ENCODE measurements around the gene FAM210A.

DNA sequence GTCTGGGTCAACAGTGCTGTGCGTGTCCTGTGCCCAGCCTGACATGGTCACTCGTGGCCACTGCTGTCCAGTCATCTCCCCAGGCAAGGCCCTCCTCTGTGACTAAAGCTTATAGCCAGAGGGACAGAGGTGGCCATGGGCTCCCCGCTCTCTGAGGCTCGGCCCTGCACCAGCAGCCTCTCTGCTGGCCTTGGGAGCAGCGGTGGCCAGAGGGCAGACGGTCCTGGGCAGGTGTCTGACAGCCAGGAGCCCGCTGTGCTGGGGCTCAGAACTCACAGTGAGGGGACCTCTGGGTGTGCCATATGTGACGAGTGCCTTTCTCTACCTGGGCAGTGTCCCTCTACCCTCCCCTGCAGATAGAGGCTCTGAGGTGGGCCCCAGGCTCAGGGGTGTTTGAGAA, 98.7 kb downstream of the FAM210A start:
- TF ChIP-seq, protein P1, sequence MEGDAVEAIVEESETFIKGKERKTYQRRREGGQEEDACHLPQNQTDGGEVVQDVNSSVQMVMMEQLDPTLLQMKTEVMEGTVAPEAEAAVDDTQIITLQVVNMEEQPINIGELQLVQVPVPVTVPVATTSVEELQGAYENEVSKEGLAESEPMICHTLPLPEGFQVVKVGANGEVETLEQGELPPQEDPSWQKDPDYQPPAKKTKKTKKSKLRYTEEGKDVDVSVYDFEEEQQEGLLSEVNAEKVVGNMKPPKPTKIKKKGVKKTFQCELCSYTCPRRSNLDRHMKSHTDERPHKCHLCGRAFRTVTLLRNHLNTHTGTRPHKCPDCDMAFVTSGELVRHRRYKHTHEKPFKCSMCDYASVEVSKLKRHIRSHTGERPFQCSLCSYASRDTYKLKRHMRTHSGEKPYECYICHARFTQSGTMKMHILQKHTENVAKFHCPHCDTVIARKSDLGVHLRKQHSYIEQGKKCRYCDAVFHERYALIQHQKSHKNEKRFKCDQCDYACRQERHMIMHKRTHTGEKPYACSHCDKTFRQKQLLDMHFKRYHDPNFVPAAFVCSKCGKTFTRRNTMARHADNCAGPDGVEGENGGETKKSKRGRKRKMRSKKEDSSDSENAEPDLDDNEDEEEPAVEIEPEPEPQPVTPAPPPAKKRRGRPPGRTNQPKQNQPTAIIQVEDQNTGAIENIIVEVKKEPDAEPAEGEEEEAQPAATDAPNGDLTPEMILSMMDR (IDR thresholded peaks at IDR 0.05; ENCODE audit: low read length), result no peak
- TF ChIP-seq EZH2phosphoT487 (IDR thresholded peaks at IDR 0.05; ENCODE audit: low read length), result no peak
